C4-2B (cell line): ENCODE measurements around the gene ZBTB24.

Source experiments
- ZFX ChIP-seq: fragments of 450-650 bp; IDR thresholded peaks from 2 replicates; pipeline ENCODE4 v1.6.1; 2017
- TF ChIP-seq, protein P1 (sequence below): fragments of 450-650 bp; conservative IDR thresholded peaks from 2 replicates; pipeline ENCODE4 v1.5.1; 2017; ENCODE audit warnings: mild to moderate bottlenecking

DNA sequence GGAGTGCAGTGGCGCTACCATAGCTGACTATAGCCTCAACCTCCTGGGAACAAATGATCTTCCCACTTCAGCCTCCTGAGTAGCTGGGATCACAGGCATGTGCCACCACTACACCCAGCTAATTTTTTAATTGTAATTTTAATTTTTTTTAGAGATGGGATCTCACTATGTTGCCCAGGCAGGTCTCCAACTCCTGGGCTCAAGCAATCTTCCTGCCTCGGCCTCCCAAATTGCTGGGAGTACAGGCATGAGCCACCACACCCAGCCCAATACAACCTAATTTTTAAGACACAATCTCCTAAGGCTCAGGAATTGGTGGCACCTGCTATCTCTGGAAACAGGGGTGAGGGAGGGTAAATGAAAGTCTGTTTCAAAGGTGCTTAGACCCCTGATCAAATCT is 5.8 kb downstream of the ZBTB24 start:
- TF ChIP-seq, protein P1, sequence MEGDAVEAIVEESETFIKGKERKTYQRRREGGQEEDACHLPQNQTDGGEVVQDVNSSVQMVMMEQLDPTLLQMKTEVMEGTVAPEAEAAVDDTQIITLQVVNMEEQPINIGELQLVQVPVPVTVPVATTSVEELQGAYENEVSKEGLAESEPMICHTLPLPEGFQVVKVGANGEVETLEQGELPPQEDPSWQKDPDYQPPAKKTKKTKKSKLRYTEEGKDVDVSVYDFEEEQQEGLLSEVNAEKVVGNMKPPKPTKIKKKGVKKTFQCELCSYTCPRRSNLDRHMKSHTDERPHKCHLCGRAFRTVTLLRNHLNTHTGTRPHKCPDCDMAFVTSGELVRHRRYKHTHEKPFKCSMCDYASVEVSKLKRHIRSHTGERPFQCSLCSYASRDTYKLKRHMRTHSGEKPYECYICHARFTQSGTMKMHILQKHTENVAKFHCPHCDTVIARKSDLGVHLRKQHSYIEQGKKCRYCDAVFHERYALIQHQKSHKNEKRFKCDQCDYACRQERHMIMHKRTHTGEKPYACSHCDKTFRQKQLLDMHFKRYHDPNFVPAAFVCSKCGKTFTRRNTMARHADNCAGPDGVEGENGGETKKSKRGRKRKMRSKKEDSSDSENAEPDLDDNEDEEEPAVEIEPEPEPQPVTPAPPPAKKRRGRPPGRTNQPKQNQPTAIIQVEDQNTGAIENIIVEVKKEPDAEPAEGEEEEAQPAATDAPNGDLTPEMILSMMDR, result no peak
- TF ChIP-seq ZFX, result no peak
